Neural progenitor cell (in vitro differentiated cells): Measurements from ENCODE around the gene ANKMY1.

Experiments
- CTCF ChIP-seq: fragments of 200-600 bp; sonication (generic); IDR thresholded peaks from 2 replicates; pipeline ENCODE4 v1.5.1; 2017; ENCODE audit warnings: antibody characterized with exemption, mild to moderate bottlenecking
- EZH2 ChIP-seq: fragments of 200-600 bp; sonication (generic); IDR thresholded peaks from 2 replicates; pipeline ENCODE4 v1.6.1; 2017; ENCODE audit warnings: antibody characterized with exemption, mild to moderate bottlenecking, moderate library complexity
- EZH2phosphoT487 ChIP-seq: fragments of 200-600 bp; sonication (generic); IDR thresholded peaks from 2 replicates; pipeline ENCODE4 v1.6.1; 2017; ENCODE audit warnings: antibody characterized with exemption

DNA sequence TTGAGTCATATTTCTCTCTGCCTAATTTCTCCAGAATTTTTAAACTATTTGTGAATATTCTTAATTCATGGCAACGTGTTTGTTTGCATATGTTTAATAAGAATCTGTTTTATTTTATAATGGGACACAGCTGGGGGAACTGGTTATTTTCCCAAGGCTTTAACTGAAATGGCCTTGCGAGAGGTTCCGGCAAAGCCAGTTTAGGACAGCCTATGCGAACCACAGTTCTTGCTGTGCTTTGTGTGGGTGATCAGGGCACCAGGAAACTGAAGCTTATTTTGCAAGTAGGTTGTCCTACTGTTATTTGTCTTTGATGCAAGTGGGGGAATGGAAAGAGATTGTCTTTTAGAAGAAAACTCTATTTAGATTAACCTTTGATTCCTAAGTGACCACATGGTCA lies 6.5 kb downstream of the ANKMY1 start:
- TF ChIP-seq EZH2 (no peak), CTCF (no peak), EZH2phosphoT487 (no peak)
